IMR-90 (cell line): Measurements from ENCODE around the gene TFB1M. TPM values are rescaled to one million over a fixed set of nuclear protein-coding genes. Genes with fewer than 3 reads are reported as not detected.

ENCODE experiments used
- ATAC-seq: fragments of 200-7000 bp; cut with Tn5 transposase; 2 replicates; pipeline ENCODE4 v1.9.1; 2020; ENCODE audit warnings: low read depth, mild to moderate bottlenecking, moderate library complexity
- BruUV-seq: library from RNA; stranded (reverse); fragments of 400-500 nt; replicated peaks from 2 replicates; lab custom pipeline; 2021; lab: Mats Ljungman, UMichigan
- CTCF ChIA-PET: fragments of 300-600 bp; formaldehyde crosslinking; extraction: SDS; loops from one replicate; lab custom pipeline; 2021; ENCODE audit warnings: antibody characterized with exemption; lab: Yijun Ruan, JAX
- POLR2A ChIA-PET: fragments of 300-600 bp; sonication (Branson Sonifier 250); formaldehyde crosslinking; loops from one replicate; lab custom pipeline; 2022; ENCODE audit warnings: antibody characterized with exemption; ENCODE audit not compliant: unreplicated experiment; lab: Charles Lee
- DNase-seq: peaks from one replicate; pipeline ENCODE4 v3.0.0; 2013
- H2AFZ ChIP-seq: replicated peaks from 2 replicates; pipeline ENCODE3; 2013; ENCODE audit warnings: low read length, mild to moderate bottlenecking; ENCODE audit not compliant: poor library complexity
- H2AK5ac ChIP-seq: 2 replicates; pipeline ENCODE4 v1.6.1; 2013; ENCODE audit warnings: low read depth, low read length, inconsistent platforms
- H2AK9ac ChIP-seq: replicated peaks from 2 replicates; pipeline ENCODE3; 2013; ENCODE audit warnings: mild to moderate bottlenecking, low read depth, low read length, moderate library complexity; ENCODE audit not compliant: poor library complexity
- H2BK120ac ChIP-seq: 2 replicates; pipeline ENCODE4 v1.6.1; 2013; ENCODE audit warnings: low read depth, low read length, inconsistent platforms
- H2BK15ac ChIP-seq: 3 replicates; pipeline ENCODE4 v1.6.1; 2013; ENCODE audit warnings: low read depth, low read length, inconsistent platforms
- H2BK20ac ChIP-seq: 2 replicates; pipeline ENCODE4 v1.6.1; 2013; ENCODE audit warnings: low read depth, mild to moderate bottlenecking, inconsistent platforms, low read length, moderate library complexity
- H2BK5ac ChIP-seq: 2 replicates; pipeline ENCODE4 v1.6.1; 2013; ENCODE audit warnings: mild to moderate bottlenecking, low read depth, low read length, inconsistent platforms; ENCODE audit not compliant: poor library complexity, severe bottlenecking
- H3K14ac ChIP-seq: replicated peaks from 2 replicates; pipeline ENCODE4 v1.6.1; 2013; ENCODE audit warnings: low read depth, low read length, inconsistent platforms
- H3K18ac ChIP-seq: 2 replicates; pipeline ENCODE4 v1.6.1; 2013; ENCODE audit warnings: low read depth, low read length, control low read depth
- H3K23ac ChIP-seq: 2 replicates; pipeline ENCODE4 v1.6.1; 2013; ENCODE audit warnings: low read depth, low read length, inconsistent platforms
- H3K27ac ChIP-seq: 2 replicates; pipeline ENCODE4 v1.5.1; 2013; ENCODE audit warnings: mild to moderate bottlenecking, control low read depth, low read length; ENCODE audit not compliant: insufficient read depth
- H3K27me3 ChIP-seq: 2 replicates; pipeline ENCODE4 v1.6.1; 2013; ENCODE audit warnings: low read length; ENCODE audit not compliant: control insufficient read depth, insufficient read depth
- H3K36me3 ChIP-seq: 2 replicates; pipeline ENCODE4 v1.6.1; 2013; ENCODE audit warnings: low read length, mixed read lengths; ENCODE audit not compliant: control insufficient read depth, insufficient read depth
- H3K4ac ChIP-seq: 2 replicates; pipeline ENCODE4 v1.6.1; 2013; ENCODE audit warnings: low read depth, low read length, inconsistent platforms
- H3K4me1 ChIP-seq: 2 replicates; pipeline ENCODE4 v1.6.1; 2013; ENCODE audit warnings: low read length, mixed read lengths; ENCODE audit not compliant: control insufficient read depth, insufficient read depth
- H3K4me2 ChIP-seq: 2 replicates; pipeline ENCODE4 v1.6.1; 2013; ENCODE audit warnings: low read depth, mild to moderate bottlenecking, control low read depth, low read length, moderate library complexity
- H3K4me3 ChIP-seq: 2 replicates; pipeline ENCODE4 v1.5.1; 2013; ENCODE audit warnings: low read depth, mild to moderate bottlenecking, control low read depth, low read length, moderate library complexity; ENCODE audit not compliant: insufficient read depth
- H3K56ac ChIP-seq: 2 replicates; pipeline ENCODE4 v1.6.1; 2013; ENCODE audit warnings: low read length, inconsistent platforms; ENCODE audit not compliant: insufficient read depth; ENCODE audit errors: extremely low read depth
- H3K79me1 ChIP-seq, 2 experiments: 2 replicates each; pipeline ENCODE4 v1.6.1; 2013; ENCODE audit warnings: low read length in 2 of 2, inconsistent platforms in 1 of 2, low read depth in 1 of 2
- H3K9ac ChIP-seq: 2 replicates; pipeline ENCODE4 v1.6.1; 2013; ENCODE audit warnings: low read depth, low read length, control low read depth
- H3K9me1 ChIP-seq: 2 replicates; pipeline ENCODE4 v1.6.1; 2013; ENCODE audit warnings: low read length, inconsistent platforms; ENCODE audit not compliant: insufficient read depth
- H3K9me3 ChIP-seq: 2 replicates; pipeline ENCODE4 v1.6.1; 2013; ENCODE audit warnings: low read length; ENCODE audit not compliant: control insufficient read depth, insufficient read depth
- H4K20me1 ChIP-seq: 2 replicates; pipeline ENCODE4 v1.6.1; 2013; ENCODE audit warnings: low read length, inconsistent platforms; ENCODE audit not compliant: insufficient read depth
- H4K5ac ChIP-seq: 2 replicates; pipeline ENCODE4 v1.6.1; 2013; ENCODE audit warnings: mild to moderate bottlenecking, low read depth, low read length, control low read depth
- H4K8ac ChIP-seq, 2 experiments: 2 replicates each; pipeline ENCODE4 v1.6.1; 2013; ENCODE audit warnings: low read depth in 2 of 2, low read length in 2 of 2, control low read depth in 1 of 2, inconsistent platforms in 1 of 2
- H4K91ac ChIP-seq: 2 replicates; pipeline ENCODE4 v1.6.1; 2013; ENCODE audit warnings: low read depth, low read length, inconsistent platforms; ENCODE audit not compliant: insufficient read depth
- BHLHE40 ChIP-seq: fragments of 150-350 bp; IDR thresholded peaks from 2 replicates; pipeline ENCODE4 v1.6.1; 2016; ENCODE audit warnings: mild to moderate bottlenecking, low read depth, low read length
- CEBPB ChIP-seq: IDR thresholded peaks from 2 replicates; pipeline ENCODE4 v1.6.1; 2012; ENCODE audit warnings: low read depth, low read length, improper control_type of control experiment
- CHD1 ChIP-seq: IDR thresholded peaks from 2 replicates; pipeline ENCODE4 v1.6.1; 2012; ENCODE audit warnings: low read depth, low read length, improper control_type of control experiment
- MAFK ChIP-seq: IDR thresholded peaks from 2 replicates; pipeline ENCODE4 v1.6.1; 2012; ENCODE audit warnings: low read depth, low read length, improper control_type of control experiment
- MXI1 ChIP-seq: IDR thresholded peaks from 2 replicates; pipeline ENCODE4 v1.6.1; 2012; ENCODE audit warnings: low read depth, mild to moderate bottlenecking, low read length, moderate library complexity, borderline replicate concordance
- NFE2L2 ChIP-seq: fragments of 150-350 bp; IDR thresholded peaks from 2 replicates; pipeline ENCODE4 v1.6.1; 2016; ENCODE audit warnings: low read depth, mild to moderate bottlenecking, low read length
- RAD21 ChIP-seq: IDR thresholded peaks from 2 replicates; pipeline ENCODE4 v1.6.1; 2012; ENCODE audit warnings: low read length, improper control_type of control experiment
- RCOR1 ChIP-seq: IDR thresholded peaks from 2 replicates; pipeline ENCODE4 v1.6.1; 2012; ENCODE audit warnings: mild to moderate bottlenecking, low read length, improper control_type of control experiment; ENCODE audit not compliant: insufficient replicate concordance
- RFX5 ChIP-seq: IDR thresholded peaks from 2 replicates; pipeline ENCODE4 v1.8.0; 2012; ENCODE audit warnings: low read depth, mild to moderate bottlenecking, low read length, moderate library complexity
- WGBS, 2 experiments: methylation state at CpG; one replicate each; pipeline versions ENCODE4 v1.1.5 to v1.1.7; 2013; ENCODE audit warnings: missing lambda C conversion rate in 2 of 2; ENCODE audit not compliant: insufficient read length in 1 of 2; ENCODE audit errors: extremely low coverage in 2 of 2; 5-methylcytosine and 5-hydroxymethylcytosine counted together
- dilution Hi-C: fragments of 300-500 bp; cut with HindIII; formaldehyde crosslinking; loops from one replicate; pipeline ENCODE4 v1.14.3; 2018; ENCODE audit warnings: low sequenced_read_pairs; ENCODE audit not compliant: unreplicated experiment
- in situ Hi-C: fragments of 300-500 bp; cut with MboI; formaldehyde crosslinking; loops from 3 replicates; pipeline ENCODE4 v1.14.3; 2019; ENCODE audit warnings: low sequenced_read_pairs, inconsistent platforms, mixed read lengths
- intact Hi-C: fragments of 100-400 bp; cut with micrococcal nuclease; formaldehyde crosslinking; loops from 2 replicates; pipeline ENCODE4 v1.10.0; 2022
- polyA plus RNA-seq, 3 experiments: library from polyadenylated mRNA; depleted of rRNA; stranded (reverse); fragments of >200 nt; gene quantifications; 2 replicates each; pipeline ENCODE4 v1.2.3, GENCODE V29; 2012; ENCODE audit warnings: low replicate concordance in 1 of 3
- total RNA-seq: library from RNA; depleted of rRNA; stranded (reverse); fragments of >200 nt; gene quantifications from 2 replicates; pipeline ENCODE4 v1.2.3, GENCODE V29; 2012
- TF ChIP-seq, protein P1 (sequence below): conservative IDR thresholded peaks from 2 replicates; pipeline ENCODE4 v1.5.1; 2012; ENCODE audit warnings: mild to moderate bottlenecking, low read depth, low read length, improper control_type of control experiment
- TF ChIP-seq, protein P2 (sequence below): fragments of 150-350 bp; IDR thresholded peaks from 2 replicates; pipeline ENCODE4 v1.6.1; 2017; ENCODE audit warnings: mild to moderate bottlenecking, antibody characterized with exemption, low read length, low read depth

TFB1M gene
- total and polyA plus RNA-seq, 2 of the 4 experiments (the other 2 are of a cell fraction), result 18.1 to 22.4 TPM

DNA sequence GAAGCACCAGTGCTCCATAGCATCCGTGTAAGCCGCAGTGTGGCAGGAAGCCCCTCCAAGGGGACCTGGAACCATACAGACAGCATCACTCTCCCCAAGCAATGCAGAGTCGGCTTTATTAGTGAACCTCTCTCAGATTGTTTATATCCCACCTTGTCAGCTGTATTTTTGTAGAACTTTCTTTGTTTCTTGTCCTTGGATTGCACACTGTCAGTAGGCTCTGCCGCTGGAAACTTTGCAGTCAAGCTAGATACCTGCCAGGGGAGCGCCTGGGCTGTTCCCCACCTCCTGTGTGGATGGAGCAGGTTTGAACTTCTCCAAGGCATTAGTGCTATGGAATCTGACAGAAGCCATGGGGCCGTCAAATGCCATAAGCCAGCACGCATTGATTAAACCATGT lies 69.1 kb downstream of the TFB1M start:
- 100% methylated on average over 1 of the region's 7 CpGs; no CpG with 5 or more reads in 1 of the 2 experiments for WGBS, 2 experiments
- CTCF ChIA-PET, result no interaction called here

More for the DNA sequence above, 69.1 kb downstream of the TFB1M start:
- ATAC-seq, result no peak
- H3K27ac ChIP-seq, result no peak overlapping the region
- H2BK5ac ChIP-seq, result no peak overlapping the region
- H3K9me3 ChIP-seq, result no peaks in the 10 kb centered on the region
- no peak overlapping the region for H2AK5ac ChIP-seq
- TF ChIP-seq, protein P1, sequence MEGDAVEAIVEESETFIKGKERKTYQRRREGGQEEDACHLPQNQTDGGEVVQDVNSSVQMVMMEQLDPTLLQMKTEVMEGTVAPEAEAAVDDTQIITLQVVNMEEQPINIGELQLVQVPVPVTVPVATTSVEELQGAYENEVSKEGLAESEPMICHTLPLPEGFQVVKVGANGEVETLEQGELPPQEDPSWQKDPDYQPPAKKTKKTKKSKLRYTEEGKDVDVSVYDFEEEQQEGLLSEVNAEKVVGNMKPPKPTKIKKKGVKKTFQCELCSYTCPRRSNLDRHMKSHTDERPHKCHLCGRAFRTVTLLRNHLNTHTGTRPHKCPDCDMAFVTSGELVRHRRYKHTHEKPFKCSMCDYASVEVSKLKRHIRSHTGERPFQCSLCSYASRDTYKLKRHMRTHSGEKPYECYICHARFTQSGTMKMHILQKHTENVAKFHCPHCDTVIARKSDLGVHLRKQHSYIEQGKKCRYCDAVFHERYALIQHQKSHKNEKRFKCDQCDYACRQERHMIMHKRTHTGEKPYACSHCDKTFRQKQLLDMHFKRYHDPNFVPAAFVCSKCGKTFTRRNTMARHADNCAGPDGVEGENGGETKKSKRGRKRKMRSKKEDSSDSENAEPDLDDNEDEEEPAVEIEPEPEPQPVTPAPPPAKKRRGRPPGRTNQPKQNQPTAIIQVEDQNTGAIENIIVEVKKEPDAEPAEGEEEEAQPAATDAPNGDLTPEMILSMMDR, result no peak
- no peak for TF ChIP-seq MXI1
- TF ChIP-seq, protein P2, sequence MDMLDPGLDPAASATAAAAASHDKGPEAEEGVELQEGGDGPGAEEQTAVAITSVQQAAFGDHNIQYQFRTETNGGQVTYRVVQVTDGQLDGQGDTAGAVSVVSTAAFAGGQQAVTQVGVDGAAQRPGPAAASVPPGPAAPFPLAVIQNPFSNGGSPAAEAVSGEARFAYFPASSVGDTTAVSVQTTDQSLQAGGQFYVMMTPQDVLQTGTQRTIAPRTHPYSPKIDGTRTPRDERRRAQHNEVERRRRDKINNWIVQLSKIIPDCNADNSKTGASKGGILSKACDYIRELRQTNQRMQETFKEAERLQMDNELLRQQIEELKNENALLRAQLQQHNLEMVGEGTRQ, result no peak
- no peak for TF ChIP-seq NFE2L2
- no peak for TF ChIP-seq CHD1
- no peak for TF ChIP-seq RFX5
- no peak for TF ChIP-seq CEBPB
- TF ChIP-seq RCOR1, result no peak
- TF ChIP-seq MAFK, result no peak
- no peak for TF ChIP-seq RAD21
- no peak for TF ChIP-seq BHLHE40
- 0 out of 4 replicates have a peak, but pooled peaks cover 0 to 3% of the 10 kb centered on the region in 2 experiments for H3K79me1 ChIP-seq
- no peak overlapping the region for H4K8ac ChIP-seq
- H3K4me3 ChIP-seq, result no peak overlapping the region
- DNase-seq, result no peak
- H4K5ac ChIP-seq, result no peak overlapping the region
- H2BK120ac ChIP-seq, result no peak overlapping the region
- intact Hi-C loops, result no loop called here
- H4K91ac ChIP-seq, result no peak overlapping the region
- no peaks in the 10 kb centered on the region for H3K27me3 ChIP-seq
- no peaks in the 10 kb centered on the region for H3K36me3 ChIP-seq
- no TSS peak for BruUV-seq
- H3K4me2 ChIP-seq, result no peak overlapping the region
- H2AK9ac ChIP-seq, result no peak overlapping the region
- H4K20me1 ChIP-seq, result no peaks in the 10 kb centered on the region
- H2AFZ ChIP-seq, result no peak overlapping the region
- dilution Hi-C loops, result no loop called here
- H2BK15ac ChIP-seq, result no peak overlapping the region
- H3K4me1 ChIP-seq, result peaks cover 4% of the 10 kb centered on the region; the same call in 1 of the 2 replicates
- H3K23ac ChIP-seq, result no peak overlapping the region
- no peak overlapping the region; the same call in 1 of the 2 replicates for H3K18ac ChIP-seq
- H3K9me1 ChIP-seq, result peaks cover 9% of the 10 kb centered on the region; the same call in 1 of the 2 replicates
- in situ Hi-C loops, result loop anchor here (5.0 to 10.0 kb wide), 2 partner anchors 68 to 570 kb away; no protein-coding TSS in a partner anchor
- H3K56ac ChIP-seq, result no peak overlapping the region
- H3K4ac ChIP-seq, result no peak overlapping the region
- POLR2A ChIA-PET, result no interaction called here
- no peak overlapping the region for H3K9ac ChIP-seq
- H2BK20ac ChIP-seq, result no peak overlapping the region
- H3K14ac ChIP-seq, result no peak overlapping the region
